HG03039 (cell line): Measurements from ENCODE around the gene MYH6.
"Not testable (repeated sequence)": the region's sequence is repeated elsewhere in the genome, so short reads cannot be mapped to it uniquely, and the experiment has no call there.

ENCODE experiments used
- ATAC-seq: cut with Tn5 transposase; IDR thresholded peaks from one replicate; pipeline ENCODE4 v1.9.1; 2021; ENCODE audit warnings: mild to moderate bottlenecking, moderate library complexity; ENCODE audit not compliant: unreplicated experiment

The MYH6 gene

DNA sequence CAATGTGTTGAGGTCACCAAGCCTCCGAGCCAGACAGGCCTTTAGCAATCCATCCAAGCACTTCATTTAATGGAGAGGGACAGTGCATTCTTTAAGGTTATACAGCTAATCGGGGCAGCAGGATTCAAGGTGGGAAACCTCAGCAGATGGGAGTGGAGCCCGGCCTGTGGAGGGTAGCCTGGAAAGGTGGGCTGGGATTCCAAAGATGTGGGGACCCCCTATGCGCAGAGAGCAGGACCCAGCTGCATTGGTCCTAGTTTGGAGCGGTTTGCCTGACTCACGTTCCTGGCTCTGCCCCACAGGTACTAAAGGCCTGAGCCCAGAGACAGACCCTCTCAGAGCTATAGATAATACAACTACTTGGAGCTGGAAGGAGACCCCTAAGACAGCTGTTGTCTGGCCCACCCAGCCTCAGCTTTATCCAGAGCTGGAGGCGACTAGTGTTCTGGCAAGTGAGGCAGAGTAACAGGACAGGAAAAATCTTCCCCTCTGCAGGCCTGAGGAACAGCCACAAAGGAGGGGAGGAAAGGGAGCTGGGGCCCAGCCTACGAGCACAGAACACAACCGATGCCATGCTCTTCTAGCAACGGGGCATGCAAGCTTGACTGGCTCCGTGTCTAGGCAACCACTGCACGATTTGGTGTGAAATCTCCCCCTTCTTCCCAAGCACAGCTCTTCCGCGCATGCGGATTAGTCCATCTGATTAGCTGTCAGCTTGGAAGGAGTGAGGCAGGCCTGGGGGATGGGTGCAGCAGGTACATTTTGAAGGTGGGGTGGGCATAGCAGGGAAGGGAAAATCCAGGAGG lies 28.5 kb upstream of the MYH6 start:
- ATAC-seq: no peak

DNA sequence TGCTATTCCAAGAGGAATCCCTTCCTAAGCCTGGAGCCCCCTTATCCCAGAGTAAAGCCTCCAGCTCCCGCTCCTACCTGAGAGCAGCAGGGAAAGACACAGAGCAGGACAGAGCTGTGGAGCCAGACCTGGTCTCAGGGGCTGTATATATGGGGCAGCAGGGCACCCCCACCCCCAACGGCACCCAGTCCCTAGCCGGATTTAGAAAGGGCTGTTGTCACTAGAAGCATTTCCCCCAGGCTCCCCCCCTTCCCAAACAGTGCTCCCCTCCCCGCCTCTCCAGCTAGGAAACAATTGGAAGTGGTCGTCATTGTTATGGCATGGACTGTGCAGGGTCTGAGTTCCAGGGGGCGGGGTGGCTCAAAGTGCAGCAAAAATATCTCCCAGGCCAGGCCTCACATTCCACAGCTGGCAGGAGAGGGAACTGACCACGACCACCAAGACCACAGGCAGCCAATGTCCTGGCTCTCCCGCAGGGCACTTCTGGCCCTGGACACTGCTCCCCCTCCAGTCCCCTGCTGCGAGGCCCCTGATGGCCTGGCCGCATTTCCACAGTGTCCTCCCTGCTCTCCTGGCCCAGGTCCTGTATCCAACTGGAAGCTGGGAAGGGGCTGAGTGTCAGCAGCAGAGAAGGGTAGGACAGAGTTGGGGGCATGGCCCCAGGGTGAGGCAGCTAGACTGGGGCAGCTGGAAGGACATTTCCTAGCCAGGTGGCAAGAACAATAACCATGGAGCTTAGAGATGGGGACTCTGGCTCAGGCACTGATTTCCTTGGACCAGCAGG lies 27.7 kb upstream of the MYH6 start, which contains the start of gene MYH7:
Gene MYH7 (minus strand): TSS at position 118 of the 784 bp plus-strand sequence. CDS start 1,928 bp downstream, outside the sequence.
- no peak for ATAC-seq

GRCh38 chr14:23434488-23435222 lies 26.6 kb upstream of the MYH6 start:
- no peak for ATAC-seq

GRCh38 chr14:23433457-23433856 lies 25.4 kb upstream of the MYH6 start:
- no peak for ATAC-seq

DNA sequence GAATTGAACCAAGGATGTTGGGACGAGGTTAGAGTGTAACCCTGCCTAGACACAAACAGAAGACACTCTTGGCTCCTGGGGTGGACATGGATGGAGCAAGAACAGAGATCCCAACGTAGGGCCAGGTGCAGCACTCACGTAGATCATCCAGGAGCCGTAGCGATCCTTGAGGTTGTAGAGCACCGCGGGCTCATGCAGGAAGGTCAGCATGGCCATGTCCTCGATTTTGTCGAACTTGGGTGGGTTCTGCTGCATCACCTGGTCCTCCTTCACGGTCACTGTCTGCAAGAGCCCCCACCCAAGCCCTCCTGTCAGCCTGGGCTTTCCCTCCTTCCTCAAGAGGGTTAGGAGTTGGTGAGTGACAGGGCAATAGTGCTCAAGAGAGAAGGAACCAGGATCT lies 24.9 kb upstream of the MYH6 start:
- ATAC-seq: no peak

- ATAC-seq: no peak
Measured at GRCh38 chr14:23432102-23432925, 24.2 kb upstream of the MYH6 start.

DNA sequence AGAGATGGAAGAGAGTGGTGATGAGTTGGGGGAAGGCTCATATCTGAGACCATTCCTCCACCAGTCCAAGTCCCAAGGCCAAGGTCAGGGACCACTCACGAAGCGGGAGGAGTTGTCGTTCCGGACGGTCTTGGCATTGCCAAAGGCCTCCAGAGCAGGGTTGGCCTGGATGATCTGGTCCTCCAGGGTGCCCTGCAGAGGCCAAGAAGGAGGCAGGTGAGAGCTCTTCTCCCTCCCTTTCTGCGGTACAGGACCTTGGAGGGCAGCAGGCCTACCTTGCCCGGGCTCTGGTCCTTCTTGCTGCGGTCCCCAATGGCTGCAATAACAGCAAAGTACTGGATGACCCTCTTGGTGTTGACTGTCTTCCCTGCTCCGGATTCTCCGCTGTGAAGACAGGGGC lies 23.4 kb upstream of the MYH6 start:
- no peak for ATAC-seq

- ATAC-seq: no peak
Measured at GRCh38 chr14:23430723-23431085, 22.6 kb upstream of the MYH6 start.

GRCh38 chr14:23430016-23430722 lies 22.1 kb upstream of the MYH6 start:
- ATAC-seq: no peak

DNA sequence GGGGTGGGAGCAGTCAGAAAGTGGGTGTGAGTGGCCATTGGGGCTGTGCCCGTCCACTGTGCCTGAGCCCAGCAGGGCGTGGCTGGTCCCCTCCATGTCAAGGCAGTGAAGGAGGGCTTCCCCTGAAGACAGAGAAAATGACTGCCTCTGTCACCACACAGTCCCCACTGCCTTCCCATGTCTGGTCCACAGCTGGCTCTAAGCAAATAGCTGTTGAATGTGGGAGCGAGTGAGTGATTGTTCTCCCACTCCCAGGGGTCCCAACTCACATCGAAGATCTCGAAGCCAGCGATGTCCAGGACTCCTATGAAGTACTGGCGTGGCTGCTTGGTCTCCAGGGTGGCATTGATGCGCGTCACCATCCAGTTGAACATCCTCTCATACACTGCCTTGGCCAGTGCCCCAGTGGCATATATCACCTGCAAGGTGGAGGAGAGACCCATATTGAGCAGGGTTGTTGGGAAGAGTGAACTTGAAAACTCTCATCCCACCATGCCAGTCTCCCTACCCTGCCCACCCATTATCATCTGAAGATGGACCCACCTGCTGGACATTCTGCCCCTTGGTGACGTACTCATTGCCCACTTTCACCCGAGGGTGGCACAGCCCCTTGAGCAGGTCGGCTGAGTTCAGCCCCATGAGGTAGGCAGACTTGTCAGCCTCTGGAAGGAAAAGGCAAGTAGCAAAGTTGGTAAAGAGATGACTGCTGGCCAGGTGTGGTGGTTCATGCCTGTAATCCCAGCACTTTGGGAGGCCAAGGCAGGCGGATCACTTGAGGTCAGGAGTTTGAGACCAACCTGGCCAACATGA lies 20.8 kb upstream of the MYH6 start:
- no peak for ATAC-seq

GRCh38 chr14:23425798-23426197 lies 17.7 kb upstream of the MYH6 start:
- not testable (repeated sequence) for ATAC-seq

DNA sequence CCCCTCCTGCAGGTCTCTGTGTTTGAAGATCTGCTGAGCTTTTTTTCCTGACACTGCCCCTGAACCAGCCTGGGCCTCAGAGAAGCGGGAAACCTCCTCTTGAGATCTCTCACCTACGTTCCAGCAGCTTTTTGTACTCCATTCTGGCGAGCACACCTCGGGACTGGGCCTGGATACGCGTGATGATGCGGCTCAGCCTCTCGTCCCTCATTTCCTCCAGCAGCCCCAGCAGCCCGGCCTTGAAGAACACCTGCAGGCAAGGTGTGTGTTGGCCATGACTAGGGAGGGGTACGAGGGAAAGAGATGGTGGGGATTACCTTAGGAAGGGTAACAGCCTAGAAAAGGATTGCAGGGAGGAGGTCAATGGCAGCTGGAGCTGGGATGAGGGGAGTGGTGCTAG lies 17.1 kb upstream of the MYH6 start:
- no peak for ATAC-seq

GRCh38 chr14:23423657-23424056 lies 15.6 kb upstream of the MYH6 start:
- no peak for ATAC-seq

- ATAC-seq: no peak
Measured at GRCh38 chr14:23421594-23421993, 13.5 kb upstream of the MYH6 start.

GRCh38 chr14:23419646-23420045 lies 11.6 kb upstream of the MYH6 start:
- not testable (repeated sequence) for ATAC-seq

GRCh38 chr14:23418021-23418420 lies 9.9 kb upstream of the MYH6 start:
- ATAC-seq: no peak

- not testable (repeated sequence) for ATAC-seq
Measured at GRCh38 chr14:23417269-23417668, 9.2 kb upstream of the MYH6 start.

DNA sequence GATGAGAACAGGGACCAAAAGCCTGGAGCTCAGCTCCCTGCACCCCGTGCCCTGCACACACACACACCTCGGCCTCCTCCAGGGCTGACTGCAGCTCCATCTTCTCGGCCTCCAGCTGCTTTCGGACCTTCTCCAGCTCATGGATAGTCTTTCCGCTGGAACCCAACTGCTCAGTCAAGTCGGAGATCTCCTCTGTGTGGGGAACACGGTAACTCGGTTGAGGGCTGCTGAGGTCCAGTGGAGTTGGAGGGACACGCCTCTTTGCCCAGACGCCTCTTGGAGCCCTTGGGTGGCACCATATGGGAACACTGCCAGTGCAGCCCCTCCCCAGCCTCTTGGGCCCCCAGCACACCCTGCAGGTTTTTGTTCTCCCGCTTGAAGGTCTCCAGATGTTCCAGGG lies 8.7 kb upstream of the MYH6 start:
- ATAC-seq: no peak
